Endothelial cell of umbilical vein (primary cell): ENCODE results near the gene RAPGEF4. TPM values are rescaled to one million over a fixed set of nuclear protein-coding genes. Genes with fewer than 3 reads are reported as not detected.

Experiments used
- BruUV-seq: library from RNA; stranded (reverse); fragments of 400-500 nt; replicated peaks from 2 replicates; lab custom pipeline; 2021; lab: Mats Ljungman, UMichigan
- CTCF ChIA-PET: fragments of 300-600, 350-600 bp; sonication (Branson Sonifier 250); formaldehyde crosslinking; loops from one replicate; lab custom pipeline; 2021; ENCODE audit warnings: antibody characterized with exemption, inconsistent platforms; lab: Charles Lee
- POLR2A ChIA-PET: fragments of 300-600, 350-600 bp; sonication (Branson Sonifier 250); formaldehyde crosslinking; loops from one replicate; lab custom pipeline; 2021; ENCODE audit warnings: antibody characterized with exemption, inconsistent platforms; lab: Charles Lee
- DNase-seq: peaks from one replicate; pipeline ENCODE4 v3.0.0-alpha.2; 2011; ENCODE audit warnings: low read depth, low spot score
- FAIRE-seq: peaks from 2 replicates; lab custom pipeline; 2011; peaks lifted over from hg19 to GRCh38; lab: Jason Lieb, UNC
- H2AFZ ChIP-seq: 2 replicates; pipeline ENCODE4 v1.6.0; 2012; ENCODE audit warnings: low read depth, low read length, control low read depth, inconsistent platforms
- H3K27ac ChIP-seq: 2 replicates; pipeline ENCODE4 v1.5.1; 2011; ENCODE audit warnings: low read depth, mild to moderate bottlenecking, control low read depth, low read length, moderate library complexity; ENCODE audit not compliant: insufficient read depth
- H3K27me3 ChIP-seq, 2 experiments: 2 replicates each; pipeline versions ENCODE4 v1.6.0 to v1.6.1; 2011; ENCODE audit warnings: low read length in 2 of 2, mixed read lengths in 1 of 2; ENCODE audit not compliant: control insufficient read depth in 2 of 2, insufficient read depth in 2 of 2
- H3K36me3 ChIP-seq, 2 experiments: 2 replicates in 1 of 2; 3 replicates in 1 of 2; pipeline ENCODE4 v1.5.1; 2011; ENCODE audit warnings: low read length in 2 of 2, mild to moderate bottlenecking in 1 of 2, moderate library complexity in 1 of 2; ENCODE audit not compliant: control insufficient read depth in 2 of 2, insufficient read depth in 2 of 2; ENCODE audit errors: extremely low read depth in 1 of 2
- H3K4me1 ChIP-seq: 3 replicates; pipeline ENCODE4 v1.5.1; 2011; ENCODE audit warnings: mild to moderate bottlenecking, low read length; ENCODE audit not compliant: control insufficient read depth, insufficient read depth; ENCODE audit errors: extremely low read depth
- H3K4me2 ChIP-seq: 2 replicates; pipeline ENCODE4 v1.6.1; 2011; ENCODE audit warnings: low read length, control low read depth, mixed read lengths; ENCODE audit not compliant: insufficient read depth
- H3K4me3 ChIP-seq, 3 experiments: fragments of 200-600 bp in 1 of 3; sonication (generic), shearing (Covaris generic) in 1 of 3; replicated peaks in 1 of 3; 2 replicates each; pipeline ENCODE4 v1.5.1; 2011 to 2016; ENCODE audit warnings: control low read depth in 3 of 3, low read length in 3 of 3, mild to moderate bottlenecking in 2 of 3, inconsistent platforms in 1 of 3, low read depth in 1 of 3, moderate library complexity in 1 of 3; ENCODE audit not compliant: insufficient read depth in 1 of 3
- H3K79me2 ChIP-seq: 2 replicates; pipeline ENCODE4 v1.6.0; 2012; ENCODE audit warnings: low read length, inconsistent platforms; ENCODE audit not compliant: control insufficient read depth, insufficient read depth
- H3K9ac ChIP-seq: replicated peaks from 2 replicates; pipeline ENCODE3; 2011; ENCODE audit warnings: low read length, control low read depth; ENCODE audit not compliant: insufficient read depth; ENCODE audit errors: extremely low read depth
- H3K9me1 ChIP-seq: replicated peaks from 3 replicates; pipeline ENCODE4 v1.6.0; 2011; ENCODE audit warnings: mild to moderate bottlenecking, low read length; ENCODE audit not compliant: control insufficient read depth, insufficient read depth; ENCODE audit errors: extremely low read depth
- H3K9me3 ChIP-seq: replicated peaks from 2 replicates; pipeline ENCODE4 v1.5.1; 2012; ENCODE audit warnings: low read length, inconsistent platforms; ENCODE audit not compliant: control insufficient read depth, insufficient read depth
- H4K20me1 ChIP-seq: replicated peaks from 2 replicates; pipeline ENCODE3; 2011; ENCODE audit warnings: mild to moderate bottlenecking, low read length; ENCODE audit not compliant: control insufficient read depth, insufficient read depth; ENCODE audit errors: extremely low read depth
- EZH2 ChIP-seq: IDR thresholded peaks from 2 replicates; pipeline ENCODE4 v1.6.1; 2012; ENCODE audit warnings: borderline replicate concordance, low read depth, mild to moderate bottlenecking, moderate library complexity, low read length, inconsistent platforms; ENCODE audit not compliant: severe bottlenecking
- FOS ChIP-seq: IDR thresholded peaks from 2 replicates; pipeline ENCODE4 v1.6.1; 2011; ENCODE audit warnings: mild to moderate bottlenecking, low read length, moderate library complexity, borderline replicate concordance; ENCODE audit not compliant: insufficient read depth
- GATA2 ChIP-seq: IDR thresholded peaks from 2 replicates; pipeline ENCODE4 v1.7.0; 2011; ENCODE audit warnings: low read depth, mild to moderate bottlenecking, moderate library complexity, mixed read lengths, low read length; ENCODE audit not compliant: insufficient read length, insufficient read depth
- JUN ChIP-seq: IDR thresholded peaks from 2 replicates; pipeline ENCODE4 v1.6.1; 2011; ENCODE audit warnings: borderline replicate concordance, low read depth; ENCODE audit not compliant: insufficient read length, insufficient read depth
- MAX ChIP-seq: IDR thresholded peaks from 2 replicates; pipeline ENCODE4 v1.6.1; 2011; ENCODE audit not compliant: insufficient read depth, insufficient read length
- MYC ChIP-seq: IDR thresholded peaks from one replicate; pipeline ENCODE4 v1.6.1; 2011; ENCODE audit warnings: mild to moderate bottlenecking, low read depth, low read length
- POLR2A ChIP-seq: IDR thresholded peaks from 2 replicates; pipeline ENCODE4 v1.6.1; 2012; ENCODE audit warnings: low read depth, mild to moderate bottlenecking, control low read depth, low read length
- POLR2AphosphoS5 ChIP-seq: IDR thresholded peaks from 2 replicates; pipeline ENCODE4 v1.6.1; 2012; ENCODE audit warnings: low read depth, mild to moderate bottlenecking, control low read depth, low read length, moderate library complexity; ENCODE audit not compliant: insufficient read depth
- dilution Hi-C: fragments of 300-500 bp; cut with MboI; formaldehyde crosslinking; loops from one replicate; pipeline ENCODE4 v1.15.0; 2019; ENCODE audit warnings: low sequenced_read_pairs; ENCODE audit not compliant: extremely low pct_ligation_motif_present
- intact Hi-C: fragments of 100-400 bp; cut with micrococcal nuclease; formaldehyde crosslinking; loops from one replicate; pipeline ENCODE4 v1.10.0; 2022
- polyA plus RNA-seq, 4 experiments: library from polyadenylated mRNA; depleted of rRNA in 3 of 4; stranded (reverse) in 3 of 4; unstranded in 1 of 4; fragments of >200 nt; gene quantifications; 2 replicates each; pipeline versions ENCODE4 v1.2.1 to v1.2.3, GENCODE V29; 2011 to 2012; ENCODE audit warnings: missing spikeins in 1 of 4
- total RNA-seq: library from RNA; stranded (reverse); gene quantifications from 2 replicates; pipeline ENCODE4 v1.2.3, GENCODE V29; 2021
- TF ChIP-seq, protein P1 (sequence below), 2 donors: IDR thresholded peaks; 1 replicate in 1 of 2; 2 replicates in 1 of 2; pipeline ENCODE4 v1.5.1; 2011; ENCODE audit warnings: low read length in 2 of 2, mild to moderate bottlenecking in 2 of 2, moderate library complexity in 2 of 2, control low read depth in 1 of 2, inconsistent platforms in 1 of 2, low read depth in 1 of 2; ENCODE audit not compliant: insufficient read depth in 1 of 2; ENCODE audit errors: extremely low read depth in 1 of 2

The RAPGEF4 gene
- total and polyA plus RNA-seq, 2 donors (not counting 3 experiments of a cell fraction or from before 2014, with no cell fraction given): 7.2 to 9.2 TPM

- no peak overlapping the region for H3K27ac ChIP-seq
- no peaks in the 10 kb centered on the region for H4K20me1 ChIP-seq
- H3K79me2 ChIP-seq: peaks cover 51% of the 10 kb centered on the region
- H3K36me3 ChIP-seq: no peaks in the 10 kb centered on the region
- FAIRE-seq: no peak
- no TSS peak for BruUV-seq
- no peaks in the 10 kb centered on the region for H3K9me3 ChIP-seq
- H3K9me1 ChIP-seq: no peaks in the 10 kb centered on the region
- peaks cover 14% of the 10 kb centered on the region for H3K4me1 ChIP-seq
- no peak overlapping the region for H3K9ac ChIP-seq
- ChIA-PET CTCF (interaction anchor here (1.8 kb wide), 2 partner anchors 11 kb away, joined by 7 read pairs; no protein-coding TSS in a partner anchor), POLR2A (no interaction called here)
- no peak overlapping the region for H2AFZ ChIP-seq
- dilution Hi-C loops: no loop called here
- TF ChIP-seq FOS (no peak), MAX (no peak), POLR2AphosphoS5 (no peak), EZH2 (no peak), GATA2 (no peak), JUN (no peak), POLR2A (no peak), MYC (no peak)
- TF ChIP-seq, protein P1, sequence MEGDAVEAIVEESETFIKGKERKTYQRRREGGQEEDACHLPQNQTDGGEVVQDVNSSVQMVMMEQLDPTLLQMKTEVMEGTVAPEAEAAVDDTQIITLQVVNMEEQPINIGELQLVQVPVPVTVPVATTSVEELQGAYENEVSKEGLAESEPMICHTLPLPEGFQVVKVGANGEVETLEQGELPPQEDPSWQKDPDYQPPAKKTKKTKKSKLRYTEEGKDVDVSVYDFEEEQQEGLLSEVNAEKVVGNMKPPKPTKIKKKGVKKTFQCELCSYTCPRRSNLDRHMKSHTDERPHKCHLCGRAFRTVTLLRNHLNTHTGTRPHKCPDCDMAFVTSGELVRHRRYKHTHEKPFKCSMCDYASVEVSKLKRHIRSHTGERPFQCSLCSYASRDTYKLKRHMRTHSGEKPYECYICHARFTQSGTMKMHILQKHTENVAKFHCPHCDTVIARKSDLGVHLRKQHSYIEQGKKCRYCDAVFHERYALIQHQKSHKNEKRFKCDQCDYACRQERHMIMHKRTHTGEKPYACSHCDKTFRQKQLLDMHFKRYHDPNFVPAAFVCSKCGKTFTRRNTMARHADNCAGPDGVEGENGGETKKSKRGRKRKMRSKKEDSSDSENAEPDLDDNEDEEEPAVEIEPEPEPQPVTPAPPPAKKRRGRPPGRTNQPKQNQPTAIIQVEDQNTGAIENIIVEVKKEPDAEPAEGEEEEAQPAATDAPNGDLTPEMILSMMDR (IDR thresholded peaks at IDR 0.05; ENCODE audit: extremely low read depth in 1 of 2, insufficient read depth in 1 of 2, low read depth in 1 of 2, low read length in 2 of 2): no peak
- intact Hi-C loops: loop anchor here (5.0 kb wide), 1 partner anchor 113 kb away; no protein-coding TSS in a partner anchor
- H3K4me2 ChIP-seq: no peak overlapping the region
- no peak overlapping the region for H3K4me3 ChIP-seq
- DNase-seq: no peak
- no peaks in the 10 kb centered on the region for H3K27me3 ChIP-seq
These were observed 344.6 kb downstream of the RAPGEF4 start for GRCh38 chr2:173079973-173080860.
